ENCODE measurements around the gene ABCC1. TPM values are rescaled to one million over a fixed set of nuclear protein-coding genes. Genes with fewer than 3 reads are reported as not detected.

Gene ABCC1
- total RNA-seq, 1 experiment from 2014 or later = 56.4 TPM

GRCh38 chr16:15993541-15993940, 44.1 kb downstream of the ABCC1 start:
- H3K9me3 Mint-ChIP-seq = no peaks in the 10 kb centered on the region
- no peak overlapping the region for H4K91ac ChIP-seq (ENCODE audit: insufficient read length, low read depth, low read length)
- peaks cover 42 to 44% of the 10 kb centered on the region in 2 experiments for H3K4me1 Mint-ChIP-seq
- H3K79me2 ChIP-seq (ENCODE audit: insufficient read depth, low read length) = peaks cover 16% of the 10 kb centered on the region; the same call in 1 of the 2 replicates
- peaks cover 7% of the 10 kb centered on the region; the same call in 1 of the 2 replicates for H3K4me1 ChIP-seq (ENCODE audit: insufficient read depth, low read length)
- H2BK15ac ChIP-seq (ENCODE audit: low read depth, low read length) = no peak overlapping the region
- H3K9me3 ChIP-seq (ENCODE audit: control insufficient read depth, low read depth, low read length) = no peaks in the 10 kb centered on the region
- H2AK5ac ChIP-seq (ENCODE audit: insufficient read length, low read length) = no peak overlapping the region
- H3K18ac ChIP-seq (ENCODE audit: insufficient read length, low read depth, low read length) = no peak overlapping the region
- H3K36me3 Mint-ChIP-seq (ENCODE audit: insufficient read depth in 1 of 3, low read depth in 3 of 3) = peaks cover 2 to 17% (median 10%) of the 10 kb centered on the region in 3 experiments
- TF ChIP-seq CTCF (conservative IDR thresholded peaks at IDR 0.05) = no peak
- H3K9ac ChIP-seq (ENCODE audit: extremely low read depth, insufficient read length, low read length) = no peak overlapping the region
- H3K27ac Mint-ChIP-seq = no peak overlapping the region; a peak in 1 of 7 replicates
- no peak overlapping the region for H3K4me3 Mint-ChIP-seq
- H2BK12ac ChIP-seq (ENCODE audit: insufficient read length, low read depth, low read length) = no peak overlapping the region
- no peak overlapping the region for H3K4ac ChIP-seq (ENCODE audit: low read depth, low read length)
- no peak overlapping the region for H2BK5ac ChIP-seq (ENCODE audit: insufficient read length, low read length)
- no peaks in the 10 kb centered on the region for H3K27me3 Mint-ChIP-seq (ENCODE audit: low read depth)
- no peak overlapping the region for H2BK120ac ChIP-seq (ENCODE audit: low read depth, low read length, poor library complexity, severe bottlenecking)
- H3K14ac ChIP-seq (ENCODE audit: insufficient read depth, low read length) = no peak overlapping the region; the same call in 1 of the 2 replicates
- no peaks in the 10 kb centered on the region for H3K27me3 ChIP-seq (ENCODE audit: insufficient read depth, low read length)
- H4K5ac ChIP-seq (ENCODE audit: insufficient read length, low read depth, low read length) = no peak overlapping the region
- peaks cover 2% of the 10 kb centered on the region for H3K23me2 ChIP-seq (ENCODE audit: insufficient read length, low read depth, low read length, poor library complexity, severe bottlenecking)
- no peak for DNase-seq
- WGBS (ENCODE audit: extremely low coverage, insufficient read length, low lambda C conversion rate) = no CpG with 5 or more reads among the region's 8 CpGs
- H4K8ac ChIP-seq (replicated peaks; ENCODE audit: insufficient read length, low read depth, low read length) = no peak overlapping the region
- peaks cover 5% of the 10 kb centered on the region for H3K79me1 ChIP-seq (ENCODE audit: insufficient read depth, low read depth, low read length, poor library complexity, severe bottlenecking)
- H3K4me2 ChIP-seq (ENCODE audit: insufficient read depth, insufficient read length, low read length) = no peak overlapping the region
- H2BK20ac ChIP-seq (ENCODE audit: low read depth, low read length, poor library complexity, severe bottlenecking) = no peak overlapping the region
- peaks cover 2% of the 10 kb centered on the region for H4K20me1 ChIP-seq (ENCODE audit: control insufficient read depth, insufficient read depth, insufficient read length)
- H3K23ac ChIP-seq (ENCODE audit: insufficient read length, low read depth, low read length) = no peak overlapping the region
- no peak overlapping the region for H3T11ph ChIP-seq (ENCODE audit: low read length)
- H2AFZ ChIP-seq (ENCODE audit: low read length) = no peak overlapping the region
- no peak overlapping the region for H3K56ac ChIP-seq (ENCODE audit: insufficient read length, low read depth, low read length)
- no peak overlapping the region for H3K27ac ChIP-seq (ENCODE audit: insufficient read length, low read depth, low read length)
